ENCODE measurements around the gene PHF3. TPM values are rescaled to one million over a fixed set of nuclear protein-coding genes. Genes with fewer than 3 reads are reported as not detected.

PHF3 gene
- total RNA-seq, 1 experiment from 2014 or later: 56.4 TPM

GRCh38 chr6:63757826-63758225, 122.2 kb downstream of the PHF3 start:
- no peak overlapping the region for H3K27ac Mint-ChIP-seq
- CTCF ChIA-PET: no interaction called here

GRCh38 chr6:63759605-63760105, 124.1 kb downstream of the PHF3 start:
- H3K36me3 Mint-ChIP-seq: peaks cover 28% of the 10 kb centered on the region
- peaks cover 2% of the 10 kb centered on the region; the same call in 1 of the 2 replicates for H3K27me3 Mint-ChIP-seq (ENCODE audit: low read depth)
- TF ChIP-seq CBFB (CRISPR knock-in tag; IDR thresholded peaks at IDR 0.05; ENCODE audit: low read depth): no peak
- no peak for TF ChIP-seq FOXP4 (CRISPR knock-in tag; IDR thresholded peaks at IDR 0.05)
- no peak for TF ChIP-seq ZNF671 (CRISPR knock-in tag; IDR thresholded peaks at IDR 0.05)
- no peak for TF ChIP-seq TCF7 (CRISPR knock-in tag; IDR thresholded peaks at IDR 0.05; ENCODE audit: low read depth)
- H3K4me3 Mint-ChIP-seq: no peak overlapping the region
- POLR2A ChIA-PET: no interaction called here
- CTCF ChIA-PET: interaction anchor here (1.3 kb wide), 1 partner anchor 161 kb away, joined by 3 read pairs; no protein-coding TSS in a partner anchor
- no peak overlapping the region for H3K27ac Mint-ChIP-seq
- H3K4me1 Mint-ChIP-seq: peaks cover 3% of the 10 kb centered on the region
- H3K9me3 Mint-ChIP-seq: peaks cover 40% of the 10 kb centered on the region
- ATAC-seq: no peak
- no peak for DNase-seq (ENCODE audit: low spot score)

More at GRCh38 chr6:63757826-63758225, 122.2 kb downstream of the PHF3 start:
- Mint-ChIP-seq H3K9me3 (peaks cover 53% of the 10 kb centered on the region), H3K4me3 (no peak overlapping the region), H3K27me3 (ENCODE audit: low read depth) (peaks cover 2% of the 10 kb centered on the region; the same call in 1 of the 2 replicates), H3K36me3 (peaks cover 32% of the 10 kb centered on the region), H3K4me1 (no peaks in the 10 kb centered on the region)
- ATAC-seq (no peak), DNase-seq (ENCODE audit: low spot score) (no peak)
- no peak for TF ChIP-seq ZNF671 (CRISPR knock-in tag; IDR thresholded peaks at IDR 0.05)
- POLR2A ChIA-PET: no interaction called here

DNA sequence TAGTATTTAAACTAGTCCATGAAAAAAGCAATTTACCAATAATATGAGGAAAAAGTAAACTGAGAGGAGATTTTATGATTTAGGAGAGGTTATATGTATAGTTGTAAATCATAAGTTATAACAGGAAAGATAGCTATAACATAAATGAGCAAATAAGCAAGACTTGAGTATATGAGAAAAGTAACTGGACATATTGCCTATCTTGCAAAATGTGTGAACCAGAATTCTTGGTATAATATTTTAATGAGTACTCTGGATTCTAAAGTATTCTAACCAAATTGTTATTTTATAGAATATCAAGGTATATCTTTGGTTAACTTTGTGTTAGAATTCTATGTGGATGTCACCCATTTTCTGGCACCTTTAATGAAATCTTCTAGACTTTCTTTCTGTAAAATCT, 124.6 kb downstream of the PHF3 start:
- Mint-ChIP-seq H3K27ac (no peak overlapping the region), H3K4me3 (no peak overlapping the region), H3K9me3 (peaks cover 35% of the 10 kb centered on the region), H3K27me3 (ENCODE audit: low read depth) (peaks cover 2% of the 10 kb centered on the region; the same call in 1 of the 2 replicates), H3K4me1 (peaks cover 3% of the 10 kb centered on the region), H3K36me3 (peaks cover 22% of the 10 kb centered on the region)
- DNase-seq (ENCODE audit: low spot score) (no peak), ATAC-seq (no peak)
- CTCF ChIA-PET: interaction anchor here (1.3 kb wide), 1 partner anchor 162 kb away, joined by 3 read pairs; no protein-coding TSS in a partner anchor
- TF ChIP-seq ZBTB21 (CRISPR knock-in tag; IDR thresholded peaks at IDR 0.05; ENCODE audit: borderline replicate concordance) (no peak), ZNF671 (CRISPR knock-in tag; IDR thresholded peaks at IDR 0.05) (no peak), NFE2L1 (CRISPR knock-in tag; IDR thresholded peaks at IDR 0.05) (no peak), E2F1 (CRISPR knock-in tag; IDR thresholded peaks at IDR 0.05) (no peak), ATF6 (CRISPR knock-in tag; IDR thresholded peaks at IDR 0.05) (no peak), TCF7 (CRISPR knock-in tag; IDR thresholded peaks at IDR 0.05; ENCODE audit: low read depth) (no peak), JAZF1 (CRISPR knock-in tag; IDR thresholded peaks at IDR 0.05) (no peak)
- POLR2A ChIA-PET: no interaction called here

DNA sequence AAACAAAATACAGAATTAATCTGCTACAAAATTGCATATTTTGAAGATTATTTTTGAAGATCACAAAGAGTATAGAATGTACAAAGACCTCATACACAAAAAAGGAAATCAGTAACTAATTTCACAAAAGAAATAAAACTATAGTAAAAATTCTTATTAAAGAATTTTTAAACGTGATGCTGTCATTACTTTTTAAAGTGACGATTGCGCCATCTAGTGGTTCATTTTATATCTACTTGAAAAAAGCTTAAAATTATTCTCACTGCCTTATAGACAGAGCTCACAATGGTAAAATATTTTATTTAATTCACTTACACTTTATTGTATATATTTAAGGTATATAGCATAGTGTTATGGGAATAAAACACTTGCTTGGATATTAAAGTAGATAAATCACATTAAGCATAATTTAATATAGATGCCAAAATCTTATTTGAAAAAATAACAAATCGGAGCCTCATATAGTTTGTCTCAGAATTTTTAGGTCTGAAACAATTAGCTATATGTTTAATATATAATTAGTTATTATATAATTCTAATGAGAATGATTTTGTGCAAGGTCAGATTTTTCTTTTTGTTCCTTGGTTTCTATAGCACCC, 128.8 kb downstream of the PHF3 start:
- Mint-ChIP-seq H3K27me3 (ENCODE audit: low read depth) (peaks cover 9% of the 10 kb centered on the region; the same call in 1 of the 2 replicates), H3K9me3 (peaks cover 31% of the 10 kb centered on the region), H3K27ac (no peak overlapping the region), H3K4me3 (no peak overlapping the region), H3K36me3 (peaks cover 3% of the 10 kb centered on the region; the same call in 1 of the 2 replicates), H3K4me1 (peaks cover 3% of the 10 kb centered on the region)
- DNase-seq (ENCODE audit: low spot score) (no peak), ATAC-seq (no peak)
- POLR2A ChIA-PET: no interaction called here
- CTCF ChIA-PET: interaction anchor here (0.5 to 1.2 kb wide), 17 partner anchors 16 to 457 kb away, joined by 3 to 25 read pairs (median 4); partner anchors contain the start of gene PHF3
- TF ChIP-seq CTCF (IDR thresholded peaks at IDR 0.05) (peak; percentile 43), EMX1 (CRISPR knock-in tag; IDR thresholded peaks at IDR 0.05) (no peak)

Other genes with a start within 250 kb of the PHF3 start
- gene PTP4A1, start 63.3 kb upstream of the PHF3 start, total RNA-seq (2021): 51.4 to 56.9 TPM (median 55.0 TPM) in 3 replicates